Lower leg skin (tissue), 4 donors: ENCODE results near the gene MTFR1L. TPM values are rescaled to one million over a fixed set of nuclear protein-coding genes. Genes with fewer than 3 reads are reported as not detected.

Experiments
- DNase-seq, 2 donors: peaks; one replicate each; pipeline ENCODE4 v3.0.0-alpha.2; 2019; ENCODE audit warnings: low spot score in 2 of 2
- H3K4me3 ChIP-seq: fragments of 200-600 bp; sonication (generic); 2 replicates; pipeline ENCODE4 v1.5.1; 2017; ENCODE audit warnings: mild to moderate bottlenecking, low read depth; ENCODE audit not compliant: poor library complexity, severe bottlenecking
- CTCF ChIP-seq, 3 donors: fragments of 450-650 bp; IDR thresholded peaks; one replicate each; pipeline ENCODE4 v1.5.1; 2016; ENCODE audit warnings: antibody characterized with exemption in 3 of 3, mild to moderate bottlenecking in 3 of 3, moderate library complexity in 2 of 3
- POLR2A ChIP-seq, 2 donors: fragments of 450-650 bp; IDR thresholded peaks; one replicate each; pipeline ENCODE4 v1.6.1; 2016 to 2017; ENCODE audit warnings: antibody characterized with exemption in 2 of 2, mild to moderate bottlenecking in 1 of 2, moderate library complexity in 1 of 2
- WGBS, 2 donors: methylation state at CpG; one replicate each; pipeline ENCODE4 v1.1.5; 2018; 5-methylcytosine and 5-hydroxymethylcytosine counted together
- intact Hi-C: fragments of 100-400 bp; cut with DNase I; formaldehyde crosslinking; loops from one replicate; pipeline ENCODE4 v1.15.0; 2023; ENCODE audit warnings: low total_unique reads
- total RNA-seq, 4 donors: library from RNA; depleted of rRNA; stranded (reverse); fragments of >200 nt; gene quantifications; one replicate each; pipeline ENCODE4 v1.1.0, GENCODE V29; 2016

Gene MTFR1L
- total RNA-seq, 4 donors from 2014 or later: 34.9 to 46.1 (median 39.7) TPM

GRCh38 chr1:25814549-25815087 is 5.1 kb upstream of the MTFR1L start:
- H3K4me3 ChIP-seq: no peak overlapping the region
- 89 to 92% methylated on average over 7 of the region's 7 CpGs for WGBS, 2 donors
- peak in 1 of 2 donors; percentile 65 for DNase-seq
- intact Hi-C loops: loop anchor here (5.0 to 10.0 kb wide), 2 partner anchors 60 to 207 kb away; no protein-coding TSS in a partner anchor
- no peak for TF ChIP-seq POLR2A (IDR thresholded peaks at IDR 0.05)
- TF ChIP-seq CTCF (IDR thresholded peaks at IDR 0.05): no peak

DNA sequence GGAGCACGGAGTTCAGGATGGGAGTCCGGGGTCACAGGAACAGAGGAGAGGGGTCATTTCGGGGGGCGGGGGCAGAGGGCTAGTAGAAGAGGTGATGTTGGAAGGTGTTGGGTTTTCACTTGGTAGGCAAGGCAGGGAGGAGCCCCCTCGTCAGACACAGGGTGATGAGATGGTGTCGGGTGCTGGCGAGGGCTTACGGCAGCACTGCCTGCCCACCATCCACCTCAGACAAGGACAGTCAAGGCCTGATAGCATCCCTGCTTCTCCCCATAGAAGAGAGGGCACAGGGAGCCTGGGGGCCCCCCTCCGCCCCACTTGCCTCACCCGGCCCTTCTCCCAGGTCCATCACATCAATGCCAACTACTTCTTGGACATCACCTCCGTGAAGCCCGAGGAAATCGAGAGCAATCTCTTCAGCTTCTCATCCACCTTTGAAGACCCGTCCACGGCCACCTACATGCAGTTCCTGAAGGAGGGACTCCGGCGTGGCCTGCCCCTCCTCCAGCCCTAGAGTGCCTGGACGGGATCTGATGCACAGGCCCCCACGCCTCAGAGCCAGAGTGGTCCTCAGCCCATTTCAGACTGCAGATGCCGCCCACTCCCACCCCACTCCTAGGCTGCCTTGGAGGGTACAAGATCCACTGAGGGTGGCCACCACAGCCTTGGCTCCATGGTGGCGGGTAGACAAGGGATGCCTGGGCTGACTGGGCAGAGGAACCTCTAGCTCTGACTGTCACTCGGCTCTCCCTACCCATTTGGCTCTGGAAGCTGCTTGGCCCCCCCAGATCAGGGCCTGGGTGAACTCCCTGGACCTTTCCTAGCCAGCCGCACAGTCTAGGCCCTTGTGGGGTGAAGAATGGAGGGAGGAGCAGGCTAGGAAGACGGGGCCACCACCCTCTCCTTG is 4.3 kb upstream of the MTFR1L start:
- intact Hi-C loops: loop anchor here (10.0 kb wide), 1 partner anchor 61 kb away; no protein-coding TSS in a partner anchor
- H3K4me3 ChIP-seq: no peak overlapping the region
- peak in 1 of 2 donors; percentile 83 for DNase-seq
- TF ChIP-seq CTCF (IDR thresholded peaks at IDR 0.05) (no peak), POLR2A (IDR thresholded peaks at IDR 0.05) (no peak)
- 84 to 87% methylated on average over 24 of the region's 24 CpGs for WGBS, 2 donors

DNA sequence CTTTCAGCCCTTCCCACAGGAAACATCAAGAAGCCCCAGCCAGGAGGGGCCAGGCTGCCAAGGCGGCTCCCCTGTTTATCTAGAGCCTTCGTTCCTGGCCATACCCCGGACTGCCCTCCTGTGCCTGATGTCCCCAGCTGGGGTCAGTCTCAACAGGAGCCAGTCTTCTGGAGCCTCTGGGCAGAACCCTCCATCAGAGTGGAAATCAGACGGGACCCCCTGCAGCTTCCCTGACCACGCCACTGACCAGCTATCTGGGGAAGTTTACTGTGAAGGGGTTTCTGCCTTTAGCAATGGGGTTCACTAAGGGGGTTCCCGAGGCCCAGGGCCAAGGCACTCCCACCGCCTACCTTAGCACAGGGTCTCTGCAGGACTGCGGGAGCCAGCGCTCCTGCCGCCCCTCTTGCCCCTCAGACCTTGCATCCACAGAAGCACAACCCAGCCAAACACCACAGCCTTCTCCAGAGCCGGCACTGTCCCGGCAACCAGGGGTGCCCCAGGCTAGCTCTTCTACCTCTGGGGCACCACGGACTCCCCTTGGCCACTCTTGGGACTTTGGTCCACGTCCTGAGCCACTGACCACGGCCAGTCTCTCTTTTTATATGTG is 3.5 kb upstream of the MTFR1L start:
- TF ChIP-seq POLR2A (IDR thresholded peaks at IDR 0.05): no peak
- no peak for TF ChIP-seq CTCF (IDR thresholded peaks at IDR 0.05)
- H3K4me3 ChIP-seq: no peak overlapping the region
- peak in 1 of 2 donors; percentile 81 for DNase-seq
- 84 to 88% methylated on average over 15 of the region's 15 CpGs for WGBS, 2 donors
- intact Hi-C loops: loop anchor here (10.0 kb wide), 1 partner anchor 61 kb away; no protein-coding TSS in a partner anchor

DNA sequence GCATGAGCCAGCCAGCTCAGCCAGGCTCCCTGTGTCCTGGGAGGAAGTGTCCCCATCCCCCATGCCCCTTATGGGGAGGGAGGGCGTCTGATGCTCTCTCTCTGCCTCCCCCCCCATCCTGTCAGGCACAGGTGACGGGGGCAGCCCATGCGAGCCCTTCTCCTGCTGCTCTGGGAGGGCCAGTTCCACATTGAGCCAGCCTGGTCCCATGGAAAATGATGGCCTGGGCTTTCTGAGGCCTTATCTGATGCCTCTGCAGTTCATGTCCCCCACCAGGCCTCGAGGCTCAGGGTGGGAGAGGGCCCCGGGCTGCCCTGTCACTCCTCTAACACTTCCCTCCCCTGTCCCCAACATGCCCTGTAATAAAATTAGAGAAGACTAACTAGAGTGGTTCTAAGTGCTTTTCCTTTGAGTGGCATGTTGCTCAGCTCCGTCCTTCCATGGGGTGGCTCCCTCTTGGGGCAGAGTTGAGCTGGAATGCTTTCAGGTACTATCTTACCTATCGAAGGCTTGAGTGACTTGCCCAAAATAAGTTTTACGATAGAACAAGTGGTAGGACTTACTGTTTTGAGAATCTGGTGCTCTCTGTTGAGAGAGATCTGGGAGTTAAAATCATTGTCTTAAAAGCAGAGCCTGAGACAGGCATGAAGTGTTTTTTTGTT is 1.8 kb upstream of the MTFR1L start:
- intact Hi-C loops: loop anchor here (10.0 kb wide), 1 partner anchor 63 kb away; no protein-coding TSS in a partner anchor
- H3K4me3 ChIP-seq: no peak overlapping the region
- 37 to 39% methylated on average over 8 of the region's 8 CpGs for WGBS, 2 donors
- peak in 1 of 2 donors; percentile 83 for DNase-seq
- TF ChIP-seq CTCF (IDR thresholded peaks at IDR 0.05) (no peak), POLR2A (IDR thresholded peaks at IDR 0.05) (no peak)

DNA sequence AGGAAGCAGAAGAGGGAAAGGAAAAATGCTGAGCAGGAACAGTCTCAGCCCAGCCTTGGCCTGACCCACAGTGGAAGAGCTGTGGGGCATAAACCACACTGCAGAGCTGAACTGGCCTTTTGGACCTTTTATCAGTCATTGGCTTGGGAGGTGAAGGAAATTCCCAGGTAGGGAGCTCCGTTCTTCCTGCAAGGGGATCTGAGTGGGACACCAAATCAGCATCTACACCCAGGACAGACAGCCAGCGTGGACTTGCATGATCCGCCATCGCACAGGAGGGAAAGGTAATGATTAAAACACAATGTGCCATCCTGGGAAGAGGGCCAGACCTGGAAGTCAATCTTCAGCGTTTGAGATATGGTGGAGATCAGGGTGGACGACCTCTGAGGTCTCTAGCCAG is 1.2 kb upstream of the MTFR1L start:
- intact Hi-C loops: loop anchor here (10.0 kb wide), 1 partner anchor 64 kb away; no protein-coding TSS in a partner anchor
- H3K4me3 ChIP-seq: no peak overlapping the region
- 21 to 27% methylated on average over 6 of the region's 6 CpGs for WGBS, 2 donors
- TF ChIP-seq POLR2A (IDR thresholded peaks at IDR 0.05) (no peak), CTCF (IDR thresholded peaks at IDR 0.05) (no peak)
- peak in 1 of 2 donors; percentile 74 for DNase-seq
